ENCODE results near the gene UFD1.

- TF ChIP-seq ZHX1 (CRISPR knock-in tag; IDR thresholded peaks at IDR 0.05; ENCODE audit: low read depth), result no peak
- no peak for TF ChIP-seq RERE (CRISPR knock-in tag; IDR thresholded peaks at IDR 0.05; ENCODE audit: low read depth)
- TF ChIP-seq ZNF317 (CRISPR knock-in tag; IDR thresholded peaks at IDR 0.05), result no peak
- TF ChIP-seq EP300 (IDR thresholded peaks at IDR 0.05; ENCODE audit: low read depth in 2 of 2, low read length in 2 of 2), result no peak
- no peak for TF ChIP-seq EP300 (CRISPR knock-in tag; IDR thresholded peaks at IDR 0.05; ENCODE audit: borderline replicate concordance)
- no peak for TF ChIP-seq CEBPB (IDR thresholded peaks at IDR 0.05; ENCODE audit: borderline replicate concordance, low read depth, low read length)
- no peak for TF ChIP-seq HCFC1 (IDR thresholded peaks at IDR 0.05; ENCODE audit: low read depth, low read length)
- no peak for TF ChIP-seq NFRKB (IDR thresholded peaks at IDR 0.05)
- no peak for TF ChIP-seq KDM5A (IDR thresholded peaks at IDR 0.05; ENCODE audit: borderline replicate concordance, low read length)
- no peak for TF ChIP-seq NFKBIZ (CRISPR knock-in tag; IDR thresholded peaks at IDR 0.05)
- TF ChIP-seq FOSL1 (CRISPR knock-in tag; IDR thresholded peaks at IDR 0.05; ENCODE audit: borderline replicate concordance), result no peak
These were observed 36.0 kb upstream of the UFD1 start for GRCh38 chr22:19514831-19515565.

All from HepG2 (cell line).